Neuron (in vitro differentiated cells): ENCODE data around the gene SELENOM.

Experiments used
- H2AFZ ChIP-seq: one replicate; pipeline ENCODE4 v1.6.1; 2013; ENCODE audit warnings: low read depth, mild to moderate bottlenecking, inconsistent platforms, low read length, moderate library complexity
- H3K27me3 ChIP-seq: one replicate; pipeline ENCODE4 v1.6.1; 2013; ENCODE audit warnings: low read length; ENCODE audit not compliant: insufficient read depth
- H3K36me3 ChIP-seq: one replicate; pipeline ENCODE4 v1.6.1; 2013; ENCODE audit warnings: low read length; ENCODE audit not compliant: insufficient read depth
- H3K4me1 ChIP-seq: one replicate; pipeline ENCODE4 v1.6.1; 2013; ENCODE audit warnings: low read length; ENCODE audit not compliant: insufficient read depth
- H3K4me3 ChIP-seq: 2 replicates; pipeline ENCODE4 v1.5.1; 2013; ENCODE audit warnings: mild to moderate bottlenecking, low read length, moderate library complexity
- H3K9me3 ChIP-seq: one replicate; pipeline ENCODE4 v1.6.1; 2013; ENCODE audit warnings: low read length

Gene SELENOM

GRCh38 chr22:31107178-31107893 is at the start of gene SELENOM:
TSS of gene SELENOM (minus strand) at chr22:31107568. CDS start at chr22:31107505, 63 bp downstream.
- H3K27me3 ChIP-seq = no peaks in the 10 kb centered on the region
- peak within 1 kb of the TSS; percentile 44 for H3K4me3 ChIP-seq
- H3K9me3 ChIP-seq = peaks cover 4% of the 10 kb centered on the region
- H2AFZ ChIP-seq = peak within 1 kb of the TSS; percentile 12
- H3K36me3 ChIP-seq = no peaks in the 10 kb centered on the region
- no peaks in the 10 kb centered on the region for H3K4me1 ChIP-seq

- Histone ChIP-seq H2AFZ (no peak overlapping the region), H3K4me3 (no peak overlapping the region), H3K27me3 (peaks cover 31% of the 10 kb centered on the region), H3K9me3 (no peaks in the 10 kb centered on the region), H3K4me1 (no peaks in the 10 kb centered on the region), H3K36me3 (no peaks in the 10 kb centered on the region)
These were observed 48.1 kb upstream of the SELENOM start for GRCh38 chr22:31155422-31155821.

GRCh38 chr22:31154975-31155374 is 47.6 kb upstream of the SELENOM start:
- Histone ChIP-seq H3K36me3 (no peaks in the 10 kb centered on the region), H3K9me3 (no peaks in the 10 kb centered on the region), H3K4me1 (no peaks in the 10 kb centered on the region), H3K4me3 (no peak overlapping the region), H3K27me3 (peaks cover 31% of the 10 kb centered on the region), H2AFZ (no peak overlapping the region)

- Histone ChIP-seq H3K27me3 (peaks cover 31% of the 10 kb centered on the region), H2AFZ (no peak overlapping the region), H3K4me1 (no peaks in the 10 kb centered on the region), H3K4me3 (no peak overlapping the region), H3K9me3 (no peaks in the 10 kb centered on the region), H3K36me3 (no peaks in the 10 kb centered on the region)
These were observed 46.0 kb upstream of the SELENOM start for GRCh38 chr22:31153357-31153756.

GRCh38 chr22:31151872-31152271 is 44.5 kb upstream of the SELENOM start:
- no peaks in the 10 kb centered on the region for H3K9me3 ChIP-seq
- no peaks in the 10 kb centered on the region for H3K36me3 ChIP-seq
- H2AFZ ChIP-seq = no peak overlapping the region
- H3K4me3 ChIP-seq = no peak overlapping the region
- no peaks in the 10 kb centered on the region for H3K4me1 ChIP-seq
- peaks cover 24% of the 10 kb centered on the region for H3K27me3 ChIP-seq

GRCh38 chr22:31150615-31151014 is 43.2 kb upstream of the SELENOM start:
- H3K9me3 ChIP-seq = no peaks in the 10 kb centered on the region
- H2AFZ ChIP-seq = no peak overlapping the region
- H3K27me3 ChIP-seq = peaks cover 12% of the 10 kb centered on the region
- no peaks in the 10 kb centered on the region for H3K4me1 ChIP-seq
- no peak overlapping the region for H3K4me3 ChIP-seq
- no peaks in the 10 kb centered on the region for H3K36me3 ChIP-seq

GRCh38 chr22:31148953-31149627 is 41.7 kb upstream of the SELENOM start:
- no peaks in the 10 kb centered on the region for H3K4me1 ChIP-seq
- H3K27me3 ChIP-seq = peaks cover 12% of the 10 kb centered on the region
- H2AFZ ChIP-seq = no peak overlapping the region
- H3K9me3 ChIP-seq = no peaks in the 10 kb centered on the region
- H3K4me3 ChIP-seq = no peak overlapping the region
- H3K36me3 ChIP-seq = no peaks in the 10 kb centered on the region

- Histone ChIP-seq H3K27me3 (peaks cover 9% of the 10 kb centered on the region), H3K4me1 (no peaks in the 10 kb centered on the region), H3K36me3 (no peaks in the 10 kb centered on the region), H3K4me3 (no peak overlapping the region), H2AFZ (no peak overlapping the region), H3K9me3 (no peaks in the 10 kb centered on the region)
These were observed 41.1 kb upstream of the SELENOM start for GRCh38 chr22:31148488-31148887.

- no peak overlapping the region for H3K4me3 ChIP-seq
- no peaks in the 10 kb centered on the region for H3K27me3 ChIP-seq
- H2AFZ ChIP-seq = no peak overlapping the region
- H3K9me3 ChIP-seq = no peaks in the 10 kb centered on the region
- H3K36me3 ChIP-seq = no peaks in the 10 kb centered on the region
- peaks cover 10% of the 10 kb centered on the region for H3K4me1 ChIP-seq
These were observed 36.9 kb upstream of the SELENOM start for GRCh38 chr22:31144223-31144622.

GRCh38 chr22:31143537-31143936 is 36.2 kb upstream of the SELENOM start:
- H2AFZ ChIP-seq = no peak overlapping the region
- no peak overlapping the region for H3K4me3 ChIP-seq
- peaks cover 10% of the 10 kb centered on the region for H3K4me1 ChIP-seq
- H3K36me3 ChIP-seq = no peaks in the 10 kb centered on the region
- no peaks in the 10 kb centered on the region for H3K27me3 ChIP-seq
- no peaks in the 10 kb centered on the region for H3K9me3 ChIP-seq

GRCh38 chr22:31143038-31143437 is 35.7 kb upstream of the SELENOM start:
- H3K36me3 ChIP-seq = no peaks in the 10 kb centered on the region
- peaks cover 10% of the 10 kb centered on the region for H3K4me1 ChIP-seq
- no peaks in the 10 kb centered on the region for H3K27me3 ChIP-seq
- H3K9me3 ChIP-seq = no peaks in the 10 kb centered on the region
- H3K4me3 ChIP-seq = no peak overlapping the region
- H2AFZ ChIP-seq = no peak overlapping the region

- Histone ChIP-seq H2AFZ (no peak overlapping the region), H3K27me3 (no peaks in the 10 kb centered on the region), H3K4me3 (no peak overlapping the region), H3K9me3 (no peaks in the 10 kb centered on the region), H3K4me1 (peaks cover 10% of the 10 kb centered on the region), H3K36me3 (no peaks in the 10 kb centered on the region)
These were observed 34.9 kb upstream of the SELENOM start for GRCh38 chr22:31142285-31142684.

- H3K4me3 ChIP-seq = no peak overlapping the region
- H3K4me1 ChIP-seq = peaks cover 10% of the 10 kb centered on the region
These were observed 34.2 kb upstream of the SELENOM start for GRCh38 chr22:31141551-31141950.

More at GRCh38 chr22:31141551-31141950, 34.2 kb upstream of the SELENOM start:
- no peaks in the 10 kb centered on the region for H3K9me3 ChIP-seq
- no peaks in the 10 kb centered on the region for H3K36me3 ChIP-seq
- H2AFZ ChIP-seq = no peak overlapping the region
- H3K27me3 ChIP-seq = no peaks in the 10 kb centered on the region
